IMR-90 (cell line): ENCODE measurements around the gene RFTN1. TPM values are rescaled to one million over a fixed set of nuclear protein-coding genes. Genes with fewer than 3 reads are reported as not detected.

Experiments
- ATAC-seq: fragments of 200-7000 bp; cut with Tn5 transposase; 2 replicates; pipeline ENCODE4 v1.9.1; 2020; ENCODE audit warnings: low read depth, mild to moderate bottlenecking, moderate library complexity
- BruUV-seq: library from RNA; stranded (reverse); fragments of 400-500 nt; replicated peaks from 2 replicates; lab custom pipeline; 2021; lab: Mats Ljungman, UMichigan
- CTCF ChIA-PET: fragments of 300-600 bp; formaldehyde crosslinking; extraction: SDS; loops from one replicate; lab custom pipeline; 2021; ENCODE audit warnings: antibody characterized with exemption; lab: Yijun Ruan, JAX
- POLR2A ChIA-PET: fragments of 300-600 bp; sonication (Branson Sonifier 250); formaldehyde crosslinking; loops from one replicate; lab custom pipeline; 2022; ENCODE audit warnings: antibody characterized with exemption; ENCODE audit not compliant: unreplicated experiment; lab: Charles Lee
- DNase-seq: peaks from one replicate; pipeline ENCODE4 v3.0.0; 2013
- H2AFZ ChIP-seq: replicated peaks from 2 replicates; pipeline ENCODE3; 2013; ENCODE audit warnings: low read length, mild to moderate bottlenecking; ENCODE audit not compliant: poor library complexity
- H2AK5ac ChIP-seq: 2 replicates; pipeline ENCODE4 v1.6.1; 2013; ENCODE audit warnings: low read depth, low read length, inconsistent platforms
- H2AK9ac ChIP-seq: replicated peaks from 2 replicates; pipeline ENCODE3; 2013; ENCODE audit warnings: mild to moderate bottlenecking, low read depth, low read length, moderate library complexity; ENCODE audit not compliant: poor library complexity
- H2BK120ac ChIP-seq: 2 replicates; pipeline ENCODE4 v1.6.1; 2013; ENCODE audit warnings: low read depth, low read length, inconsistent platforms
- H2BK15ac ChIP-seq: 3 replicates; pipeline ENCODE4 v1.6.1; 2013; ENCODE audit warnings: low read depth, low read length, inconsistent platforms
- H2BK20ac ChIP-seq: 2 replicates; pipeline ENCODE4 v1.6.1; 2013; ENCODE audit warnings: low read depth, mild to moderate bottlenecking, inconsistent platforms, low read length, moderate library complexity
- H2BK5ac ChIP-seq: 2 replicates; pipeline ENCODE4 v1.6.1; 2013; ENCODE audit warnings: mild to moderate bottlenecking, low read depth, low read length, inconsistent platforms; ENCODE audit not compliant: poor library complexity, severe bottlenecking
- H3K14ac ChIP-seq: replicated peaks from 2 replicates; pipeline ENCODE4 v1.6.1; 2013; ENCODE audit warnings: low read depth, low read length, inconsistent platforms
- H3K18ac ChIP-seq: 2 replicates; pipeline ENCODE4 v1.6.1; 2013; ENCODE audit warnings: low read depth, low read length, control low read depth
- H3K23ac ChIP-seq: 2 replicates; pipeline ENCODE4 v1.6.1; 2013; ENCODE audit warnings: low read depth, low read length, inconsistent platforms
- H3K27ac ChIP-seq: 2 replicates; pipeline ENCODE4 v1.5.1; 2013; ENCODE audit warnings: mild to moderate bottlenecking, control low read depth, low read length; ENCODE audit not compliant: insufficient read depth
- H3K27me3 ChIP-seq: 2 replicates; pipeline ENCODE4 v1.6.1; 2013; ENCODE audit warnings: low read length; ENCODE audit not compliant: control insufficient read depth, insufficient read depth
- H3K36me3 ChIP-seq: 2 replicates; pipeline ENCODE4 v1.6.1; 2013; ENCODE audit warnings: low read length, mixed read lengths; ENCODE audit not compliant: control insufficient read depth, insufficient read depth
- H3K4ac ChIP-seq: 2 replicates; pipeline ENCODE4 v1.6.1; 2013; ENCODE audit warnings: low read depth, low read length, inconsistent platforms
- H3K4me1 ChIP-seq: 2 replicates; pipeline ENCODE4 v1.6.1; 2013; ENCODE audit warnings: low read length, mixed read lengths; ENCODE audit not compliant: control insufficient read depth, insufficient read depth
- H3K4me2 ChIP-seq: 2 replicates; pipeline ENCODE4 v1.6.1; 2013; ENCODE audit warnings: low read depth, mild to moderate bottlenecking, control low read depth, low read length, moderate library complexity
- H3K4me3 ChIP-seq: 2 replicates; pipeline ENCODE4 v1.5.1; 2013; ENCODE audit warnings: low read depth, mild to moderate bottlenecking, control low read depth, low read length, moderate library complexity; ENCODE audit not compliant: insufficient read depth
- H3K56ac ChIP-seq: 2 replicates; pipeline ENCODE4 v1.6.1; 2013; ENCODE audit warnings: low read length, inconsistent platforms; ENCODE audit not compliant: insufficient read depth; ENCODE audit errors: extremely low read depth
- H3K79me1 ChIP-seq, 2 experiments: 2 replicates each; pipeline ENCODE4 v1.6.1; 2013; ENCODE audit warnings: low read length in 2 of 2, inconsistent platforms in 1 of 2, low read depth in 1 of 2
- H3K9ac ChIP-seq: 2 replicates; pipeline ENCODE4 v1.6.1; 2013; ENCODE audit warnings: low read depth, low read length, control low read depth
- H3K9me1 ChIP-seq: 2 replicates; pipeline ENCODE4 v1.6.1; 2013; ENCODE audit warnings: low read length, inconsistent platforms; ENCODE audit not compliant: insufficient read depth
- H3K9me3 ChIP-seq: 2 replicates; pipeline ENCODE4 v1.6.1; 2013; ENCODE audit warnings: low read length; ENCODE audit not compliant: control insufficient read depth, insufficient read depth
- H4K20me1 ChIP-seq: 2 replicates; pipeline ENCODE4 v1.6.1; 2013; ENCODE audit warnings: low read length, inconsistent platforms; ENCODE audit not compliant: insufficient read depth
- H4K5ac ChIP-seq: 2 replicates; pipeline ENCODE4 v1.6.1; 2013; ENCODE audit warnings: mild to moderate bottlenecking, low read depth, low read length, control low read depth
- H4K8ac ChIP-seq, 2 experiments: 2 replicates each; pipeline ENCODE4 v1.6.1; 2013; ENCODE audit warnings: low read depth in 2 of 2, low read length in 2 of 2, control low read depth in 1 of 2, inconsistent platforms in 1 of 2
- H4K91ac ChIP-seq: 2 replicates; pipeline ENCODE4 v1.6.1; 2013; ENCODE audit warnings: low read depth, low read length, inconsistent platforms; ENCODE audit not compliant: insufficient read depth
- RFX5 ChIP-seq: IDR thresholded peaks from 2 replicates; pipeline ENCODE4 v1.8.0; 2012; ENCODE audit warnings: low read depth, mild to moderate bottlenecking, low read length, moderate library complexity
- WGBS, 2 experiments: methylation state at CpG; one replicate each; pipeline versions ENCODE4 v1.1.5 to v1.1.7; 2013; ENCODE audit warnings: missing lambda C conversion rate in 2 of 2; ENCODE audit not compliant: insufficient read length in 1 of 2; ENCODE audit errors: extremely low coverage in 2 of 2; 5-methylcytosine and 5-hydroxymethylcytosine counted together
- dilution Hi-C: fragments of 300-500 bp; cut with HindIII; formaldehyde crosslinking; loops from one replicate; pipeline ENCODE4 v1.14.3; 2018; ENCODE audit warnings: low sequenced_read_pairs; ENCODE audit not compliant: unreplicated experiment
- in situ Hi-C: fragments of 300-500 bp; cut with MboI; formaldehyde crosslinking; loops from 3 replicates; pipeline ENCODE4 v1.14.3; 2019; ENCODE audit warnings: low sequenced_read_pairs, inconsistent platforms, mixed read lengths
- intact Hi-C: fragments of 100-400 bp; cut with micrococcal nuclease; formaldehyde crosslinking; loops from 2 replicates; pipeline ENCODE4 v1.10.0; 2022
- polyA plus RNA-seq, 3 experiments: library from polyadenylated mRNA; depleted of rRNA; stranded (reverse); fragments of >200 nt; gene quantifications; 2 replicates each; pipeline ENCODE4 v1.2.3, GENCODE V29; 2012; ENCODE audit warnings: low replicate concordance in 1 of 3
- total RNA-seq: library from RNA; depleted of rRNA; stranded (reverse); fragments of >200 nt; gene quantifications from 2 replicates; pipeline ENCODE4 v1.2.3, GENCODE V29; 2012

RFTN1 gene
- total and polyA plus RNA-seq, 2 of the 4 experiments (the other 2 are of a cell fraction): 45.0 to 52.0 TPM

- dilution Hi-C loops (no loop called here), intact Hi-C loops (loop anchor here (5.0 kb wide), 2 partner anchors 38 to 128 kb away; no protein-coding TSS in a partner anchor), in situ Hi-C loops (loop anchor here (5.0 kb wide), 1 partner anchor 208 kb away; no protein-coding TSS in a partner anchor)
- Histone ChIP-seq H3K18ac (no peak overlapping the region; the same call in 1 of the 2 replicates), H4K5ac (no peak overlapping the region), H2BK20ac (no peak overlapping the region), H3K56ac (no peak overlapping the region), H4K8ac (peak overlapping the region in 1 of 2 experiments; percentile 12; a peak in 1 of 4 replicates), H3K9me3 (no peaks in the 10 kb centered on the region), H3K4me3 (no peak overlapping the region), H2BK120ac (0 out of 2 replicates have a peak overlapping the region, but pooled peaks have one; percentile 38), H3K9ac (no peak overlapping the region; the same call in 1 of the 2 replicates), H2AFZ (no peak overlapping the region), H3K27me3 (no peaks in the 10 kb centered on the region), H4K91ac (no peak overlapping the region; the same call in 1 of the 2 replicates), H3K27ac (no peak overlapping the region), H4K20me1 (peaks cover 21% of the 10 kb centered on the region), H3K4me1 (peaks cover 13% of the 10 kb centered on the region), H3K36me3 (no peaks in the 10 kb centered on the region; the same call in 1 of the 2 replicates), H3K23ac (0 out of 2 replicates have a peak overlapping the region, but pooled peaks have one; percentile 10), H3K4ac (peak overlapping the region; percentile 32; the same call in 1 of the 2 replicates), H3K79me1 (peaks cover 9 to 37% of the 10 kb centered on the region in 2 experiments; a peak in 3 of 4 replicates), H3K9me1 (peaks cover 5% of the 10 kb centered on the region), H3K4me2 (no peak overlapping the region; the same call in 1 of the 2 replicates), H2BK15ac (no peak overlapping the region; the same call in 2 of the 3 replicates), H2AK9ac (no peak overlapping the region), H2AK5ac (no peak overlapping the region; the same call in none of the 2 replicates), H2BK5ac (no peak overlapping the region), H3K14ac (no peak overlapping the region)
- ATAC-seq (no peak), DNase-seq (no peak)
- BruUV-seq: no TSS peak
- no peak for TF ChIP-seq RFX5
- ChIA-PET POLR2A (no interaction called here), CTCF (no interaction called here)
- 100% methylated on average over 2 of the region's 5 CpGs; no CpG with 5 or more reads in 1 of the 2 experiments for WGBS, 2 experiments
Measured at GRCh38 chr3:16514755-16515353, 1.4 kb upstream of the RFTN1 start.
